Pancreas (tissue), 10 donors: ENCODE data around the gene SCAMP4. TPM values are rescaled to one million over a fixed set of nuclear protein-coding genes. Genes with fewer than 3 reads are reported as not detected.

Source experiments
- ATAC-seq, 4 donors: fragments of 200-7000 bp; cut with Tn5 transposase; one replicate each; pipeline versions ENCODE4 v1.8.0 to v1.9.1; 2020; ENCODE audit warnings: mild to moderate bottlenecking in 4 of 4, moderate library complexity in 4 of 4
- DNase-seq, 6 donors: peaks; one replicate each; pipeline ENCODE4 v3.0.0-alpha.2; 2020
- FAIRE-seq: peaks from 2 replicates; lab custom pipeline; 2012; peaks lifted over from hg19 to GRCh38; lab: Jason Lieb, UNC
- H3K27ac ChIP-seq, 4 donors: fragments of 200-600 bp; sonication (generic); 1 replicate in 3 of 4; 2 replicates in 1 of 4; pipeline versions ENCODE4 v1.5.0 to v1.8.0; 2020
- H3K27me3 ChIP-seq, 4 donors: fragments of 200-600 bp; one replicate each; pipeline ENCODE4 v1.8.0; 2021
- H3K36me3 ChIP-seq, 3 donors: fragments of 200-600 bp; sonication (generic) in 1 of 3; one replicate each; pipeline versions ENCODE4 v1.5.0 to v1.8.0; 2020 to 2021
- H3K4me1 ChIP-seq, 3 donors: fragments of 200-600 bp; one replicate each; pipeline ENCODE4 v1.8.0; 2021
- H3K4me3 ChIP-seq, 4 donors: fragments of 200-600 bp; sonication (generic) in 2 of 4; one replicate each; pipeline versions ENCODE4 v1.5.0 to v1.8.0; 2020 to 2021
- H3K9me3 ChIP-seq, 4 donors: fragments of 200-600 bp; one replicate each; pipeline ENCODE4 v1.8.0; 2021
- WGBS, 2 donors: extraction: QIAGEN DNeasy Blood & Tissue Kit; methylation state at CpG; one replicate each; pipeline ENCODE4 v1.1.7; 2013; 5-methylcytosine and 5-hydroxymethylcytosine counted together
- intact Hi-C, 3 donors: fragments of 100-400 bp; cut with DNase I; formaldehyde crosslinking; loops; one replicate each; pipeline versions ENCODE4 v1.11.1 to v1.14.2; 2022
- polyA plus RNA-seq, 2 donors: library from polyadenylated mRNA; stranded (reverse); fragments of 200-250 nt; gene quantifications; one replicate each; pipeline ENCODE4 v1.2.3, GENCODE V29; 2013
- total RNA-seq, 6 donors: library from RNA; stranded (reverse); fragmentation: NEBNext Ultra II Directional in 4 of 6; extraction: Animal tissue kit (Norgen Biotek cat#: 25700) in 4 of 6; gene quantifications; one replicate each; pipeline versions ENCODE4 v1.2.1 to v1.2.4, GENCODE V29; 2021 to 2023
- TF ChIP-seq, protein P1 (sequence below), 4 donors: fragments of 200-600 bp; sonication (generic) in 3 of 4; IDR thresholded peaks; one replicate each; pipeline versions ENCODE4 v1.5.0 to v1.8.0; 2021; ENCODE audit warnings: antibody characterized with exemption in 4 of 4
- donor health status: healthy with polysubstance abuse.
- donor health status: DM: no; HTN: no; CAD: no; lungs with moderate emphysema.
- donor health status: DM: no; HTN: no; CAD: no.
- donor health status: control.
- donor health status: control.
- donor health status: Bipolar disorder and iron deficiency.
- donor health status: DM: yes; HTN: yes; CAD: no.
- donor health status: DM: no; HTN: no; CAD: no.
- donor health status: DM: no; HTN: no; CAD: no.
- donor health status: DM: yes; HTN: yes; CAD: no.

The SCAMP4 gene
- total and polyA plus RNA-seq, 8 donors: 23.0 to 52.2 (median 31.4) TPM

DNA sequence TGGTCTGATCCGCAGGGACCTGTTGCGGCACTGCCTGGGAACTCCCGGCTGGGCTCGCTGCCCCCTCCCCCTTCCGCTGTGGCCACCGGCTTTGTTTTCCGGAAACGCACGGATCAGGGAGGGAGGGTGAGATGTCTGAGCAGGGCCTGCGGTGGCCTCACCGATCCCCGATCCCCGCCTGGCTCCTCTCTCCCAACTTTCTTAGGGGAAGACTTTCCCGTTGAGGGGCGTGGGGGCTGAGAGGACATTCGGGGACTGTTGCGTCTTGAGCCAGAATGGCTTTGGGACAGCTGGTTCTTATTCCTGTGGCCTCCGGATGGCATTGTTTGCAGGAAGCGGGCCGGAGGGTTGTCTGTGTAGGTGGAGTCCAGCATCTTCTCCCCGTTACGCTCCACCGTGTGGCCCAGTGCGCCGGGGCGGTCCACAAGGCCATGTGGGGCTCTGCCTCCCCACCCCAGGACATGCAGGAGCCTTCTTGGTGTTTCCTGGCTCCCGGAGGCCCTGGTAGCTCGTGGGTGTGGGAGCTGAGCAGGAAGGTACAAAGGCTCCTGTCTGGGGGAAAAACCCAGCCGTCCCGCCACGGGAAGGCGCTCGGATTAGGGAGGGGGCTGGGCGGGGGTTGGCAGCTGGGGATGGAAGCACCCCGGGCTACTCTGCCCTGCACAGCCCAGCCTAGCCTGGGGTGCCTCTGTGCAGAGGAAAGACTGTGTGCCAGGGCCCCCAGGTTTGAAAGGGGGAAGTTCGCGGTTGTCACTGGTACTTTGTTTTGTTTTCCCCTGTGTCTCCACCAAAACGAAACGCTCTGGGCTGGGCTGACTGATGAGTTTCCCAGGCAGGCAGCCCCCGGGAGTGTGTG lies 37.1 kb downstream of the SCAMP4 start:
- TF ChIP-seq, protein P1, sequence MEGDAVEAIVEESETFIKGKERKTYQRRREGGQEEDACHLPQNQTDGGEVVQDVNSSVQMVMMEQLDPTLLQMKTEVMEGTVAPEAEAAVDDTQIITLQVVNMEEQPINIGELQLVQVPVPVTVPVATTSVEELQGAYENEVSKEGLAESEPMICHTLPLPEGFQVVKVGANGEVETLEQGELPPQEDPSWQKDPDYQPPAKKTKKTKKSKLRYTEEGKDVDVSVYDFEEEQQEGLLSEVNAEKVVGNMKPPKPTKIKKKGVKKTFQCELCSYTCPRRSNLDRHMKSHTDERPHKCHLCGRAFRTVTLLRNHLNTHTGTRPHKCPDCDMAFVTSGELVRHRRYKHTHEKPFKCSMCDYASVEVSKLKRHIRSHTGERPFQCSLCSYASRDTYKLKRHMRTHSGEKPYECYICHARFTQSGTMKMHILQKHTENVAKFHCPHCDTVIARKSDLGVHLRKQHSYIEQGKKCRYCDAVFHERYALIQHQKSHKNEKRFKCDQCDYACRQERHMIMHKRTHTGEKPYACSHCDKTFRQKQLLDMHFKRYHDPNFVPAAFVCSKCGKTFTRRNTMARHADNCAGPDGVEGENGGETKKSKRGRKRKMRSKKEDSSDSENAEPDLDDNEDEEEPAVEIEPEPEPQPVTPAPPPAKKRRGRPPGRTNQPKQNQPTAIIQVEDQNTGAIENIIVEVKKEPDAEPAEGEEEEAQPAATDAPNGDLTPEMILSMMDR (IDR thresholded peaks at IDR 0.05): no peak
- no peaks in the 10 kb centered on the region for H3K27me3 ChIP-seq
- H3K36me3 ChIP-seq: no peaks in the 10 kb centered on the region
- no peaks in the 10 kb centered on the region for H3K9me3 ChIP-seq
- H3K27ac ChIP-seq: peak overlapping the region; percentile 47 to 85 (median 71)
- intact Hi-C loops: no loop called here
- H3K4me1 ChIP-seq: peaks cover 0 to 10% (median 8%) of the 10 kb centered on the region in 3 donors
- DNase-seq (peak; percentile 76 to 89 (median 81)), ATAC-seq (peak; percentile 62 to 83 (median 76)), FAIRE-seq (no peak)
- 1 to 2% methylated on average over 37 to 40 of the region's 40 CpGs for WGBS, 2 donors
- peak overlapping the region; percentile 35 to 86 (median 70) for H3K4me3 ChIP-seq

DNA sequence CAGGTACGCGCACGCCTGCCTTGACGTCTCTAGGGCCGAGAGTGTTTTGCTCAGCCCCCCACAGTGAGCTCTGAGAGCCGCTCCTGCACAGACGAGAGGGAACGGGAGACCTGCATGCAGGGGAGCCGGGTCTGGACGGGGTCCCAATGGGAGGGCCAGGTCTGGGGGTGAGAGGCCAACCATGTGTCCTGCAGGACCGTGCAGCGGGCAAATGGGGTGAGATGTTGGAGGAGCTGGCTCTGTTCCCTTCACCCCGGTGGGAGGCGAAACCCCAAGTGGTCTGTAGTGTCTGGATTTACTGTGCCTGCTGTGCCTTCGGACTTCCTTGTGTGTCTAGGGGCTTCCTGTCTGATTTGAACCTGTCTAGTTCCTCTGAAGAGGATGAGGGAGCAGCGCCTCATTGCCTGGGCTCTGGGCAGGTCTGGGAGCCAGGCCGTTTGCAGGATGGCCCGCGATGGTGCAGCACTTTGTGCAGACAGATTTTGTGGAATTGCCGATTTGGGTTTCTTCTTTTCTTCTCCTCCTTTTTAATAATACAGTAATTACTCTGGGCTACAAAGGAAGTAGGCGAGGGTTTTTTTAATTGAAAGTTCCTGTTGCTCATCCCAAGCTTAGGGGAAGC lies 37.8 kb downstream of the SCAMP4 start:
- H3K4me3 ChIP-seq: peak overlapping the region in 3 of 4 donors; percentile 35 to 86 (median 78)
- FAIRE-seq (no peak), ATAC-seq (no peak), DNase-seq (peak in 2 of 6 donors; percentile 38 to 71)
- H3K27me3 ChIP-seq: no peaks in the 10 kb centered on the region
- peaks cover 0 to 10% (median 8%) of the 10 kb centered on the region in 3 donors for H3K4me1 ChIP-seq
- no peaks in the 10 kb centered on the region for H3K36me3 ChIP-seq
- peak overlapping the region; percentile 47 to 85 (median 71) for H3K27ac ChIP-seq
- TF ChIP-seq, protein P1 (IDR thresholded peaks at IDR 0.05): no peak
- WGBS, 2 donors: 45 to 47% methylated on average over 19 to 21 of the region's 21 CpGs
- no peaks in the 10 kb centered on the region for H3K9me3 ChIP-seq
- intact Hi-C loops: no loop called here

DNA sequence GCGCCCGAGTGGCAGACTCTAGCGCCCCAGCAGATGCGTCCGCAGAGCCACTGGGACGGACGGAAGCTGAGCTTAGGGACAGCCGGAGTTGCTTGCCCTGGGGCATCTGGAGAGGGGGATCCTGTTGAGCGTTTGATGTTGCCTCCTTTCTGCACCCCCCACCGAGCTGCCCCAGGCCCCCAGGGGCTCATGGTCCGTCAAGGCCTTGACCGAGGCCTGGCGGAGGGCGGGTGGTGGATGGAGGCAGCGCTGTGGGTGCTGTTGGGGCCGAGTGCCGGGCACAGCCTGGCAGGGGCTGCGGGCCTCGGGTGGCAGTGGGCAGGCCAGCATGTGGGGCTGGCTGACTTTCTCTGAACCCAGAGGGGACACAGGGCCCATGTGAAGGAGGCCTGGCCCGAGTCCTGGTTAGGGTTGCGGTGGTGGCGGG lies 38.5 kb downstream of the SCAMP4 start:
- DNase-seq: peak in 2 of 6 donors; percentile 56 to 80
- Histone ChIP-seq H3K27ac (no peak overlapping the region), H3K4me1 (peaks cover 0 to 10% (median 8%) of the 10 kb centered on the region in 3 donors), H3K4me3 (no peak overlapping the region), H3K9me3 (no peaks in the 10 kb centered on the region), H3K36me3 (no peaks in the 10 kb centered on the region), H3K27me3 (no peaks in the 10 kb centered on the region)
- FAIRE-seq: no peak
- TF ChIP-seq, protein P1 (IDR thresholded peaks at IDR 0.05): no peak
- no peak for ATAC-seq
- WGBS, 2 donors: 87 to 89% methylated on average over 22 of the region's 22 CpGs
- intact Hi-C loops: no loop called here

DNA sequence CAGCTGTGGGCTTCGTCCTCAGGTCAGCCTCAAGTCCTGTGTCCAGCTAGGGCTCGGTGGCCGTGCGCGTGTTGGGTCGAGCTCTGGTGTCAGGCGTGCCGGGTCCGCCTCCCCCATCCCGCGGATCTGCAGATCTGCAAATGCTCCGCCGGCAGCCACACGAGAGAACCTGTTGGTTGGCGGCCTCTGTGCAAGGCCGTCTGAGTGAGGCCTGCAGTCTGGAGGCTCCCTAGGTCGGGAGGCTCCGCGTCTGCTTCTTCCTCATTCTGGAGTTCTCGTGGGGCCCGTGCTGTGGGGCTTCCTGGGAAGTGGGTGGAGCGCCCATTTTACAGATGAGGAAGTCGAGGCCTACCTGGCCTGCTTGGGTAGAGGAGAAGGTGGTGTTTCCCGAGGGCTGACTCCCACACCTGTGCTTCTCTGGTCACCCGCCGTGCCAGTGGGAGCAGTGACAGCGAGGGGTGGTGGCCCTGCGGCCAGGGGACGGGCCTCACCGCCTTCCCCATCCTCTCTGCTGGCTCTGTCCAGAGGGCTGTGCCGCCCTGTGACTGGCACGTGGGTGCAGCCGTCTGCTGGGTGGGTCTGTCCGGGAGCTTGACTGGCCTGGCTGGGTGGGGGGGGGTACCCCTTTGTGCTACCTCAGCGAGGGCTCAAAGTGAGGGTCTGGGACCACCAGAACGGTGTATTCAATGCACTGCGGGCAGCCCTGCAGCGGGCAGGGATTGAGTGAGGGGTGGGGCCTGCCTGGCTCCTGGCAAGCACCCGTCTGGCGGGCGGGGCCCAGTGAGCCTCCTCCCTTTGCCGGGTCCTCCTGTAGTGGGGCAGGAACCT lies 39.1 kb downstream of the SCAMP4 start:
- DNase-seq (peak in 2 of 6 donors; percentile 58 to 82), FAIRE-seq (no peak), ATAC-seq (no peak)
- TF ChIP-seq, protein P1 (IDR thresholded peaks at IDR 0.05): no peak
- Histone ChIP-seq H3K4me1 (peaks cover 0 to 10% (median 8%) of the 10 kb centered on the region in 3 donors), H3K27ac (no peak overlapping the region), H3K9me3 (no peaks in the 10 kb centered on the region), H3K36me3 (no peaks in the 10 kb centered on the region), H3K27me3 (no peaks in the 10 kb centered on the region), H3K4me3 (no peak overlapping the region)
- 83 to 86% methylated on average over 34 to 42 of the region's 42 CpGs for WGBS, 2 donors
- intact Hi-C loops: no loop called here
